T-helper 22 cell (primary cell): Measurements from ENCODE around the gene TEF.

ENCODE experiments used
- DNase-seq: peaks from one replicate; pipeline ENCODE4 v3.0.0-alpha.2; 2020; ENCODE audit warnings: low read depth

Gene TEF

GRCh38 chr22:41381329-41382097 lies at the start of gene TEF:
TSS of gene TEF (plus strand) at chr22:41381942. CDS start at chr22:41382045, 103 bp downstream.
- peak; percentile 98 for DNase-seq

- no peak for DNase-seq
Observed at GRCh38 chr22:41332217-41332939, 49.4 kb upstream of the TEF start.

- DNase-seq, result no peak
Observed at GRCh38 chr22:41333806-41334205, 47.9 kb upstream of the TEF start.

GRCh38 chr22:41334215-41334614 lies 47.5 kb upstream of the TEF start:
- no peak for DNase-seq

- DNase-seq, result no peak
Observed at GRCh38 chr22:41334951-41335635, 46.6 kb upstream of the TEF start.

- no peak for DNase-seq
Observed at GRCh38 chr22:41338614-41339212, 43.0 kb upstream of the TEF start.

GRCh38 chr22:41339823-41340222 lies 41.9 kb upstream of the TEF start:
- no peak for DNase-seq

- DNase-seq, result no peak
Observed at GRCh38 chr22:41340357-41340756, 41.4 kb upstream of the TEF start.

- DNase-seq, result no peak
Observed at GRCh38 chr22:41341012-41341411, 40.7 kb upstream of the TEF start.

GRCh38 chr22:41341990-41342389 lies 39.8 kb upstream of the TEF start:
- no peak for DNase-seq

- no peak for DNase-seq
Observed at GRCh38 chr22:41343300-41343699, 38.4 kb upstream of the TEF start.

- DNase-seq, result no peak
Observed at GRCh38 chr22:41343717-41344116, 38.0 kb upstream of the TEF start.

- no peak for DNase-seq
Observed at GRCh38 chr22:41344189-41344788, 37.5 kb upstream of the TEF start.

GRCh38 chr22:41345807-41346335 lies 35.9 kb upstream of the TEF start:
- no peak for DNase-seq

GRCh38 chr22:41347066-41347859 lies 34.5 kb upstream of the TEF start:
- no peak for DNase-seq

- DNase-seq, result no peak
Observed at GRCh38 chr22:41348964-41349484, 32.7 kb upstream of the TEF start.

- DNase-seq, result no peak
Observed at GRCh38 chr22:41350087-41350486, 31.7 kb upstream of the TEF start.

GRCh38 chr22:41351011-41351410 lies 30.7 kb upstream of the TEF start:
- DNase-seq, result no peak

- DNase-seq, result no peak
Observed at GRCh38 chr22:41352058-41352457, 29.7 kb upstream of the TEF start.

GRCh38 chr22:41353862-41354575 lies 27.7 kb upstream of the TEF start:
- DNase-seq, result no peak
